DOHH2 (cell line): Measurements from ENCODE around the gene USH2A.

Source experiments
- H3F3A ChIP-seq: fragments of 200-600 bp; sonication (generic), shearing (Covaris generic); 2 replicates; pipeline ENCODE4 v1.6.0; 2016; ENCODE audit warnings: antibody characterized with exemption, mild to moderate bottlenecking; ENCODE audit not compliant: control insufficient read depth, insufficient read depth
- H3K27ac ChIP-seq: fragments of 200-600 bp; sonication (generic); 2 replicates; pipeline ENCODE4 v1.5.1; 2014; ENCODE audit warnings: low read depth, mild to moderate bottlenecking, low read length, moderate library complexity
- H3K27me3 ChIP-seq: fragments of 200-600 bp; sonication (generic); 2 replicates; pipeline ENCODE4 v1.6.1; 2014; ENCODE audit warnings: mild to moderate bottlenecking, low read length, mixed read lengths; ENCODE audit not compliant: control insufficient read depth
- H3K36me3 ChIP-seq: fragments of 200-600 bp; sonication (generic); 2 replicates; pipeline ENCODE4 v1.6.1; 2014; ENCODE audit warnings: mild to moderate bottlenecking, low read length, moderate library complexity, mixed read lengths; ENCODE audit not compliant: control insufficient read depth
- H3K4me1 ChIP-seq: fragments of 200-600 bp; sonication (generic); 2 replicates; pipeline ENCODE4 v1.6.1; 2014; ENCODE audit warnings: mild to moderate bottlenecking, low read length, mixed read lengths; ENCODE audit not compliant: control insufficient read depth
- H3K4me2 ChIP-seq: fragments of 200-600 bp; sonication (generic); 2 replicates; pipeline ENCODE4 v1.6.0; 2014; ENCODE audit warnings: mild to moderate bottlenecking, low read length, moderate library complexity
- H3K4me3 ChIP-seq: fragments of 200-600 bp; sonication (generic); 2 replicates; pipeline ENCODE4 v1.5.1; 2014; ENCODE audit warnings: mild to moderate bottlenecking, low read length, mixed read lengths
- H3K79me2 ChIP-seq: fragments of 200-600 bp; sonication (generic); 2 replicates; pipeline ENCODE4 v1.6.1; 2014; ENCODE audit warnings: mild to moderate bottlenecking, low read length, mixed read lengths; ENCODE audit not compliant: control insufficient read depth
- H3K9me2 ChIP-seq: fragments of 200-600 bp; sonication (generic); replicated peaks from 2 replicates; pipeline ENCODE4 v1.6.1; 2014; ENCODE audit warnings: mild to moderate bottlenecking, low read length, mixed read lengths; ENCODE audit not compliant: control insufficient read depth
- H3K9me3 ChIP-seq: fragments of 200-600 bp; sonication (generic); 2 replicates; pipeline ENCODE4 v1.6.1; 2014; ENCODE audit warnings: antibody characterized with exemption, low read length, mixed read lengths; ENCODE audit not compliant: control insufficient read depth, insufficient read depth
- H4K20me1 ChIP-seq: fragments of 200-600 bp; sonication (generic); 2 replicates; pipeline ENCODE4 v1.6.0; 2014; ENCODE audit warnings: low read depth, mild to moderate bottlenecking, antibody characterized with exemption, low read length, moderate library complexity; ENCODE audit not compliant: control insufficient read depth, insufficient read depth
- EZH2phosphoT487 ChIP-seq: fragments of 200-600 bp; sonication (generic); IDR thresholded peaks from 2 replicates; pipeline ENCODE4 v1.6.1; 2017; ENCODE audit warnings: borderline replicate concordance, mild to moderate bottlenecking, antibody characterized with exemption, low read length, moderate library complexity, mixed read lengths
- TF ChIP-seq, protein P1 (sequence below): fragments of 200-600 bp; sonication (generic); IDR thresholded peaks from one replicate; pipeline ENCODE4 v1.5.1; 2014; ENCODE audit warnings: antibody characterized with exemption, mild to moderate bottlenecking, low read depth, low read length; ENCODE audit not compliant: poor library complexity, severe bottlenecking

Gene USH2A

DNA sequence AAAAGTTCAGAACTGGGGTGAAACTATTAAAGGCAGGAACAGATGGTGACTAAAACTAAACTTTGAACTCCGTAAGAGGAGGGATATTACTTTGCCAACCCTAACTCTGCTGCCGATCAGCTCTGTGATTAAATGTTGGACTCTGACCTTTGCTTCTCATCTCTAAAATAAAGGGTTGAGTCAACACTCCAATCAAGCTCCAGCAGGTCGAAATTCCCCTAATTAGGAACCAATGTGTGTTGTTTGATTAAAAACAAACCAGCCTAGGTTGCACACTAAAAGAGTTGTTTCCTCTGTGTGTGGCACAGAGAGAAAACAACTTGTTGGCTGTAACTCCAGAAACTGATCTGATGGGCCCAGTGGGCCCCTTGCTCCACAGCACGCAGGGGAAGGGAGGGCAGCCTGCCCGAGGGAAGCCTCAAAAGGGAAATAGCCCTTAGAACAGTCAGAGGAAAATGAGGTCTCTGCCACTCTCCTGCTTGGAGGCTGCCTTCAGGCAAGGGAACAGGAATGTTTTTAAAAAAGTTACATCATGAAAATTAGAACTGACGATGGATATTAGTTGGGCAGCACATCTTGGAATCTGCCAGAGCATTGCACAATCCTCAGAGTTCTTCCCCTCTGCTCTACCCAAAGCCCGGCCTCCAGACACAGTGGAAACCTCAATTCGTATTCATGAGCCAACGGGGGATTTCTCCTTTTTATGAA is 786.8 kb downstream of the USH2A start:
- Histone ChIP-seq H3K4me2 (no peak overlapping the region), H3K4me1 (no peaks in the 10 kb centered on the region), H4K20me1 (no peaks in the 10 kb centered on the region), H3K36me3 (no peaks in the 10 kb centered on the region), H3K79me2 (no peaks in the 10 kb centered on the region), H3K4me3 (no peak overlapping the region), H3K27me3 (no peaks in the 10 kb centered on the region), H3K9me2 (no peaks in the 10 kb centered on the region), H3K9me3 (no peaks in the 10 kb centered on the region), H3K27ac (no peak overlapping the region), H3F3A (no peaks in the 10 kb centered on the region)
- TF ChIP-seq, protein P1, sequence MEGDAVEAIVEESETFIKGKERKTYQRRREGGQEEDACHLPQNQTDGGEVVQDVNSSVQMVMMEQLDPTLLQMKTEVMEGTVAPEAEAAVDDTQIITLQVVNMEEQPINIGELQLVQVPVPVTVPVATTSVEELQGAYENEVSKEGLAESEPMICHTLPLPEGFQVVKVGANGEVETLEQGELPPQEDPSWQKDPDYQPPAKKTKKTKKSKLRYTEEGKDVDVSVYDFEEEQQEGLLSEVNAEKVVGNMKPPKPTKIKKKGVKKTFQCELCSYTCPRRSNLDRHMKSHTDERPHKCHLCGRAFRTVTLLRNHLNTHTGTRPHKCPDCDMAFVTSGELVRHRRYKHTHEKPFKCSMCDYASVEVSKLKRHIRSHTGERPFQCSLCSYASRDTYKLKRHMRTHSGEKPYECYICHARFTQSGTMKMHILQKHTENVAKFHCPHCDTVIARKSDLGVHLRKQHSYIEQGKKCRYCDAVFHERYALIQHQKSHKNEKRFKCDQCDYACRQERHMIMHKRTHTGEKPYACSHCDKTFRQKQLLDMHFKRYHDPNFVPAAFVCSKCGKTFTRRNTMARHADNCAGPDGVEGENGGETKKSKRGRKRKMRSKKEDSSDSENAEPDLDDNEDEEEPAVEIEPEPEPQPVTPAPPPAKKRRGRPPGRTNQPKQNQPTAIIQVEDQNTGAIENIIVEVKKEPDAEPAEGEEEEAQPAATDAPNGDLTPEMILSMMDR, result no peak
- TF ChIP-seq EZH2phosphoT487, result no peak

DNA sequence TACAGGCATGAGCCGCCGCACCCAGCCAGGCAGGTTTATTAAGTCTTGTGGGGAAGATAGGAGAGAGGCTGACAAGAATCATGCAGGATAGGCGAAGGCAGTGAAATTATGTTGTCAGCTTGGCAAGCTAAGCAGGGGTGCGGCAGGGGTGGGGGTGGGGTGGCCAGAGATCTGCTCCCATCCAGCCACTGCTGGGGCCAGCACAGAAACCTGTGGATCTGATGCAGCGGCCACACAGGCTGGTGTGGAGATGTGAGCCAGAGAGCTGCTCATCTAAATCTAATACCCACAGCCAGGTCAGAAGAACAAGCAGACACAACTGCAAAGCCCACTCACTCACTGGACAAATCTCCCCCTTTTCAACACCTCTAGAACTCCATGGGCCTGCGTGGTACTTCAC is 787.4 kb downstream of the USH2A start:
- Histone ChIP-seq H3K4me2 (no peak overlapping the region), H4K20me1 (no peaks in the 10 kb centered on the region), H3K4me1 (no peaks in the 10 kb centered on the region), H3K27me3 (no peaks in the 10 kb centered on the region), H3K79me2 (no peaks in the 10 kb centered on the region), H3F3A (no peaks in the 10 kb centered on the region), H3K27ac (no peak overlapping the region), H3K36me3 (no peaks in the 10 kb centered on the region), H3K9me3 (no peaks in the 10 kb centered on the region), H3K9me2 (no peaks in the 10 kb centered on the region), H3K4me3 (no peak overlapping the region)
- TF ChIP-seq, protein P1, result no peak
- no peak for TF ChIP-seq EZH2phosphoT487

DNA sequence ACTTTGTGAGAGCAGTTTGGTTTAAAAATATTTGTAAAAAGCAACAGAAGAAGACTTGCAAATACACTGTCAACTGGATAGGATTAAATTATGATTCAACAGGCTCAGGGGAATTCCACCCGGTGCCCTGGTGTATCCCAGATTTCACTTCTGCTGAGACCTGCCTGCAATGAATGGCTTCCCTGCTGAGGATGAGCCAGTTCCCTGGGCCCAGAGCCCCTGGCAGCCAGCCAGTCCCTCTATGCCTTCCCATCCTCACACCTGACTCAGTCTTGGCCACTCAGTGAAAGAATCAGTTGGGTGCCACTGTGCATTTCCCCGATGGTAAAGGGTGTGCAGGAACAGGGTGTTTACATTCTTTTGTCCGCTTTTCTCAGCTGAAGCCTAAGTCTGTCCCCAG is 791.8 kb downstream of the USH2A start:
- H3K4me3 ChIP-seq, result no peak overlapping the region
- no peaks in the 10 kb centered on the region for H3K4me1 ChIP-seq
- H4K20me1 ChIP-seq, result no peaks in the 10 kb centered on the region
- H3K9me3 ChIP-seq, result no peaks in the 10 kb centered on the region
- H3K79me2 ChIP-seq, result no peaks in the 10 kb centered on the region
- H3K9me2 ChIP-seq, result no peaks in the 10 kb centered on the region
- H3K36me3 ChIP-seq, result no peaks in the 10 kb centered on the region
- no peaks in the 10 kb centered on the region for H3F3A ChIP-seq
- no peak overlapping the region for H3K27ac ChIP-seq
- no peaks in the 10 kb centered on the region for H3K27me3 ChIP-seq
- TF ChIP-seq EZH2phosphoT487, result no peak
- TF ChIP-seq, protein P1, result no peak
- H3K4me2 ChIP-seq, result no peak overlapping the region
